Neural crest cell (in vitro differentiated cells): ENCODE measurements around the gene ZNF331. TPM values are rescaled to one million over a fixed set of nuclear protein-coding genes. Genes with fewer than 3 reads are reported as not detected.
A peak's percentile ranks its signal among the peaks of the same experiment; 100 is the strongest.

Experiments
- DNase-seq: peaks from one replicate; pipeline ENCODE4 v3.0.0; 2021; ENCODE audit warnings: low read depth, mixed read lengths, low spot score
- H3K27ac Mint-ChIP-seq: one replicate; pipeline ENCODE4 v1.8.0; 2021; ENCODE audit warnings: mild to moderate bottlenecking, mixed read lengths; ENCODE audit not compliant: unreplicated experiment
- H3K27me3 Mint-ChIP-seq: 2 replicates; pipeline ENCODE4 v1.8.0; 2021; ENCODE audit warnings: low read depth, mild to moderate bottlenecking, mixed read lengths
- H3K36me3 Mint-ChIP-seq: 2 replicates; pipeline ENCODE4 v1.8.0; 2021; ENCODE audit warnings: low read depth, mild to moderate bottlenecking, mixed read lengths
- H3K4me1 Mint-ChIP-seq: 2 replicates; pipeline ENCODE4 v1.8.0; 2021; ENCODE audit warnings: mixed read lengths
- H3K4me3 Mint-ChIP-seq: one replicate; pipeline ENCODE4 v1.8.0; 2021; ENCODE audit warnings: mild to moderate bottlenecking, mixed read lengths
- H3K9me3 Mint-ChIP-seq: 2 replicates; pipeline ENCODE4 v1.8.0; 2021; ENCODE audit warnings: mixed read lengths
- CTCF ChIP-seq: fragments of 200-600 bp; sonication (generic); conservative IDR thresholded peaks from 2 replicates; pipeline ENCODE4 v1.5.0; 2021; ENCODE audit warnings: antibody characterized with exemption, mild to moderate bottlenecking
- total RNA-seq: library from RNA; stranded (reverse); gene quantifications from 2 replicates; pipeline ENCODE4 v1.2.1, GENCODE V29; 2021

Gene ZNF331
- total RNA-seq, 1 donor from 2014 or later: 36.6 TPM

GRCh38 chr19:53608381-53608780 is 70.4 kb downstream of the ZNF331 start:
- no peak overlapping the region for H3K27ac Mint-ChIP-seq
- H3K9me3 Mint-ChIP-seq: no peaks in the 10 kb centered on the region
- TF ChIP-seq CTCF: no peak
- no peaks in the 10 kb centered on the region for H3K36me3 Mint-ChIP-seq
- DNase-seq: no peak
- no peaks in the 10 kb centered on the region for H3K4me1 Mint-ChIP-seq
- no peak overlapping the region for H3K4me3 Mint-ChIP-seq
- no peaks in the 10 kb centered on the region for H3K27me3 Mint-ChIP-seq

DNA sequence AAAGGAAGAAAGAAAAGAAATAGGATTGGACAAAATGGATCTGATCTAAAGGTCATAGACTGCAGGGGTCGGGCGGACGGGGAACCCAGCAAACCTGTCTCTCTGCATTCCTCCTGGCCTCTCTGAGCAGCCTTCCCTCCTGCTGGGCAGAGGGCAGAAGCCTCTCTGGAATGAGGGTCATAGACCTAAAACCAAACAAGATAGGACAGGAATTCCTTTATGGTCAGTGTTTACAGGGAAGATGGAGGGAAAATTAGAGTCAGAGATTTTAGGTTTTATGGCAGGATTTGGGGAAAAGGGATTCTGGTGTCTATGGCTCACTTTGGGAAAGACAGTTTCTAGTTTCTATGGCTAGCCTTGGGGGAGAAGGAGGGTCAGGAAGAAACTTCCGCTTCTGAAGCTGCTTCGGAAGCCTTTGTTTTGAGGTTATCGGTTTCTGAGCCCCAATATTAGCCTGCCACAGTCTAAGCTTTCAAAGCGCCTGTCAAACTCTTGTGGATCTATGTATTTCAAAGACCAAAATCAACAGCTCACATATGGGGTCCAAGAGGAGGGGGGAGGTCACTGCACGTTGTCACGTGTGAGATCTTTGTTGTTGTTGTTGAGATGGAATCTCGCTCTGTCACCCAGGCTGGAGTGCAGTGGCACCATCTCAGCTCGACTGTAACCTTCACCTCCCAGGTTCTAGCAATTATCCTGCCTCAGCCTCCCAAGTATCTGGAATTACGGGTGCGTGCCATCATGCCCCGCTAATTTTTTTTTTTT is 75.0 kb downstream of the ZNF331 start:
- Mint-ChIP-seq H3K27me3 (no peaks in the 10 kb centered on the region), H3K4me1 (no peaks in the 10 kb centered on the region), H3K36me3 (no peaks in the 10 kb centered on the region), H3K4me3 (no peak overlapping the region), H3K9me3 (no peaks in the 10 kb centered on the region), H3K27ac (peak overlapping the region; percentile 3)
- no peak for DNase-seq
- TF ChIP-seq CTCF: no peak

GRCh38 chr19:53621885-53622740 is 84.2 kb downstream of the ZNF331 start:
- TF ChIP-seq CTCF: no peak
- no peaks in the 10 kb centered on the region for H3K27me3 Mint-ChIP-seq
- H3K4me3 Mint-ChIP-seq: no peak overlapping the region
- H3K9me3 Mint-ChIP-seq: no peaks in the 10 kb centered on the region
- no peak overlapping the region for H3K27ac Mint-ChIP-seq
- no peaks in the 10 kb centered on the region for H3K36me3 Mint-ChIP-seq
- H3K4me1 Mint-ChIP-seq: no peaks in the 10 kb centered on the region
- no peak for DNase-seq

DNA sequence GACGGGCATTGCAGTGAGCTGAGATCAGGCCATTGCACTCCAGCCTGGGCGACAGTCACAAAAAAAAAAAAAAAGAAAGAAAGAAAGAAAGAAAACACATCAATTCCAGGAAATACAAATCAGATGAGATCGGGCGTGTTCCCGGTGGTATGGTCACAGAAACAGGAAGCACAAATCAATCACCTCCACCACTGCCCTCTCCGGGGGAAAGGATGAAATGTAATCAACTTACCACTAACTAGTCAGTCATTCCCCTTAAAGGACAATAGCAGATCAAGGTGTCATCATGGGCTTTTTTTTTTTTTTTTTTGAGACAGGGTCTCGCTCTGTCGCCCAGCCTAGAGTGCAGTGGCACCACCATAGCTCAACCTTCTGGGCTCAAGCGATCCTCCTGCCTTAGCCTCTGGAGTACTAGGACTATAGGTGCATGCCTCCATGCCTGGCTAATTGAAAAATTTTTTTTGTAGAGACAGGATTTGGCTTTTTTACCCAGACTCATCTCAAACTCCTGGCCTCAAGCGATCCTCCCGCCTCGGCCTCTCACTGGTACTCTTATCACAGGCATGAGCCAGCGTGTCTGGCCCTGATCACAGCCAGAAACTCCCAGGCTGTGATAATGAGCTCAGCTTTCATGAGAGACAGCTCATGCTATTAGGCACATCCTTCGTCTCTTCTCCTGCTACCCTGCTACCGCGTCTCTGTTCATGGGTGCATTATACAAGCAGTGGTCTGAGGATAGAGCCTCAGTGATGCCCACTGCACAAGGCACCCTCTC is 87.0 kb downstream of the ZNF331 start:
- no peak overlapping the region for H3K27ac Mint-ChIP-seq
- TF ChIP-seq CTCF: no peak
- H3K4me3 Mint-ChIP-seq: no peak overlapping the region
- no peaks in the 10 kb centered on the region for H3K9me3 Mint-ChIP-seq
- no peaks in the 10 kb centered on the region for H3K36me3 Mint-ChIP-seq
- H3K4me1 Mint-ChIP-seq: no peaks in the 10 kb centered on the region
- DNase-seq: no peak
- no peaks in the 10 kb centered on the region for H3K27me3 Mint-ChIP-seq

- Mint-ChIP-seq H3K27me3 (no peaks in the 10 kb centered on the region), H3K27ac (no peak overlapping the region), H3K9me3 (no peaks in the 10 kb centered on the region), H3K4me3 (no peak overlapping the region), H3K36me3 (no peaks in the 10 kb centered on the region), H3K4me1 (no peaks in the 10 kb centered on the region)
- DNase-seq: no peak
- TF ChIP-seq CTCF: no peak
Observed at GRCh38 chr19:53626486-53626885, 88.5 kb downstream of the ZNF331 start.
